GM21367 (cell line): ENCODE data around the gene KMT5B.

Experiments used
- ATAC-seq: cut with Tn5 transposase; IDR thresholded peaks from one replicate; pipeline ENCODE4 v1.9.1; 2021; ENCODE audit not compliant: unreplicated experiment

KMT5B gene

GRCh38 chr11:68216171-68216938 lies 3.3 kb upstream of the KMT5B start:
- no peak for ATAC-seq

DNA sequence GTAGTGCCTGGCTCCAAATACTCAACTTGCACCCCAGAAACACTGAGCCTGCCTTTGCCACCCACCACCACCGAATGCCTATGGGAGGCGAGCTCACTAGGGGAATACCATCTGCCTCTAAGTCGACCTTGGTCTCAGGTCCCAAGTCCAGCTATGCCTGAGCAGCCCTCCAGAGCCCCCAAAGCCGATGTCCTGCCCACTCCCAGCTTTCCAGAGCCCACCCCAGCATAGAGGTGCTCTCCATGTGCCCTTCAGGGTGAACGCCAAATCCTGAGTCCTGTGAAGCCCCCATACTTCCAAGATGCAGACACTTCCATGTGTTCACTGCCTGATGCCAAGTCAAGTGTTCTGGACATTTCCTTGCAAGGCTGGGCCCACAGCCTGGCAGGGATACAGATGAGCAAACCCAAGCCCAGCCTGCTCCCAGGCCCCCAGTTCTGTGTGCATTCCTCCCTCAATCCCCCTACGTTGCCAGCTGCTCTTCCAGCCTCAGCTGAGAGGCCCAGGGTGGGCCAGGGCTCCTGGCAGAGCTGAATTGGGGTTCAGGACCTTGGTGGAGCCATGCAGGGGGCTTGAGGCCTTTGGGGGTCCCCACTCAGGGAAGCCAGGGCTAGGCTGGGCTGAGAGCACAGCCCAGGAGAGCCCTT lies 2.6 kb upstream of the KMT5B start:
- no peak for ATAC-seq

- no peak for ATAC-seq
These were observed 2.0 kb upstream of the KMT5B start for GRCh38 chr11:68215087-68215445.

GRCh38 chr11:68214173-68215086 lies 1.3 kb upstream of the KMT5B start:
- no peak for ATAC-seq

DNA sequence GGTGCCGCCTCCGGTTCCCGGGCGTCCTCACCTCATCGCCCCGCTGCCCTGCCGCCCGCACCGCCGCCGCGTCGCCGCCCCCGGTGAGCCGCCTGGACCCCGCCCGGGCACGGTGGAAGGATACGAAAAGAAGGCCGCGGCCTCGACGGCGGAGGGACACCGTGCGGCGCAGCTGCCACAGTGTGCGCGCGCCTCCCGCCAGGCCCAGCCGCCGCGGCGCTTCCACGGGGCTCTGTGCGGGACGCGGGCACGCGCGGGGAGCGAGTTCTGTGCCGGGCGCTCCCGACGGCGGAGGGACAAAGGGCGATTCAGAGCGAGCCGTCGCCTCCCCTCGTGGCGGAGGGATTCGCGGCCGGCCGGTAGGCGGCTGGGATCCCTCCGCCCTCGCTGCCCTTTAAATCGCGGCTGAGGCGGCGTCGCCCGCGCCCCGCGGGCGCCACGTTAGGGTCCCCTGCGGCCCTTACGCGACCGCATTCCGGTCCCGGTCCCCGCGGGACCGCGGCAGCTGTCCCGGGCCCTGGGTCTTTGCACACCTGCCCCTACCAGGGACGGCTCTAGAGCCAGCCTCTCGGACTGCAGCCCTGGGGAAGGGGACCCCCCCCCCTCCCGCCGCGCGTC lies 568 bp upstream of the KMT5B start:
- no peak for ATAC-seq

DNA sequence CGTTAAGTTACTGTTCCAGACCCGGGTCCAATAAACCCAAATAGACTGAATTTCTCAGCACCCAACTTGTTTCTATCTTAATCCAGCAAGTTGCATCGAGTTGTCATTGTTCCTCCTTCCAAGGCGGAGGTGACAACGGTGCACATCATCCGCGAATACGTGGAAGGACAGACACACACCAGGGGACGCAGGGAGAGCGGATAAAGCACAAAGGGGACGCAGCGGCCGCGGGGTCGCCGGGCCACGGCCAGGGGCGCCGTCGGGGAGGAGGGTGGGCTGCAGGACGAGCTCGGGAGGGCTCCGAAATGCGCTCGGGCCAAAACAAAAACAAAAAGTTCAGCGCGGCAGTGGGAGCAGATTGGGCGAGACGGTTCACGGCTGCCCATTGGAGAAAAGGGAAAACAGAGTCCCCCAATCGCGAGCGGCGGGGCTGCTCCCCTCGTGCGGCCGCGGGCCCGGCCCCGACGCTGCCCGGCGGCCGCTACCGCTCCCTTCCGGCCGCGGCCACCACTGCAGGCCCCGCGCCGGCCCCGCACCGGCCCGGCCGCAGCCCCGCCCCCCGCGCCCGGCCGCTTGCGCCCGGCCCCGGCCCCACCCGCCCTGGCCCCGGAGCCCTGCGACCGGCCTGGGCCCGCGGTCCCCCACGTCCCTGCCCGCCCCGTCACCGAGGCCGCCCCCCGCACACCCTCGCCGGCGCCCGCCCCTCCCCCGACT lies 518 bp downstream of the KMT5B start:
- no peak for ATAC-seq

- no peak for ATAC-seq
These were observed 1.6 kb downstream of the KMT5B start for GRCh38 chr11:68211546-68211945.

DNA sequence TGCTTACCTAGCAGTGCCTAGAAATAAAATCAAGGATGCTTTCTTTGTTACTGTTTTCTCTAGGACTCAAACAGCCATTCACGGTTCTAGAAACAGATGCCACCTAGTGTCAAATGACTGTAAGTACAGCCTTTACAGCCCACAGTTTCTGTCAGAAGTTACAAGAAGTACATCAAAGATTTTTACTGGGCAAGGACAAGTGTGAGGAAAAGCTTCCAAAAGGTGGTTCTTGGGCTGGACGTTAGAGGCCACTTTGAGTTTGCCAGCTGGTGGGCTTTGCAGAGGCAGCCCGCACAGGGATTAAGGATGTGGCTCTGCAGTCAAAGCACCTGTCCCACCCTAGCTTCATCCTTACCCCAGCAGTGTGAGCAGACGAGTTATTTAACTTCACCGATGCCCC lies 6.9 kb downstream of the KMT5B start:
- ATAC-seq = no peak

GRCh38 chr11:68204402-68204801 lies 8.7 kb downstream of the KMT5B start:
- no peak for ATAC-seq

DNA sequence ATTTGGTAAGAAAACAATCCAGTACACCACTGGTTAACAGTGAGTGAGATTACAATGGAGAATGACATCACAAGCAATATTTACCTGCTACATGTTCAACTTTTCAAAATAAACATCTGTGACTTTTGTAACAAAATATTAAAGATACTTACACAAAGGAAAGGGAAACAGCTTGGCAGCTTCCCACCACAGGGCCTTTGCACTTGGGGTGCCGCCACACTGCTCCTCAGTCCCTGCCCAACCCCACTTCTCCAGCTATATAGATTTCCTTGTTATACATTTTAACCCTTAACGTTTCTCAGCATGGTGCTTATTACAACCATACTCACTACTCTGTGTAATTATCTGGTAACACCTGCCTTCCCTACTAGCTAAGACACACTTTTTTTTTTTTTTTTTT lies 10.9 kb downstream of the KMT5B start:
- no peak for ATAC-seq

GRCh38 chr11:68201492-68201891 lies 11.6 kb downstream of the KMT5B start:
- no peak for ATAC-seq

DNA sequence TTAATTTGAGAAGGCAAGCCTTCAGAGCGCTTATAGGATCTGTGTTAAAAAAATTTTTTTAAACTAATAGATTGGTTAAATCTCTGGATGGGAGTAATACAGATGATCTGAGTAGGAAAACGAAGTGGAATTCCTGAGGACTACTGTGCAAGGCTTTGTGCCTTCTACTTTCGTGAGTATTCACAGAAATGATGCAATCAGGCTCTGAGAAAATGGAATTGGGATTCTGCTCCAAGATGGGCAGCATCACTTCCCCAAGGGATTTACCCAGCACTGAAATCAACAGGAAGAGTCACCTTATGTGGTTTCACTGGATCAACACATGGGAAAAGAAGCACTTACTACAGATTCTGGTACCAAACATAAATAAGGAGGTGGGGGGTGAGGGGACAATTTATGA lies 12.5 kb downstream of the KMT5B start:
- no peak for ATAC-seq

DNA sequence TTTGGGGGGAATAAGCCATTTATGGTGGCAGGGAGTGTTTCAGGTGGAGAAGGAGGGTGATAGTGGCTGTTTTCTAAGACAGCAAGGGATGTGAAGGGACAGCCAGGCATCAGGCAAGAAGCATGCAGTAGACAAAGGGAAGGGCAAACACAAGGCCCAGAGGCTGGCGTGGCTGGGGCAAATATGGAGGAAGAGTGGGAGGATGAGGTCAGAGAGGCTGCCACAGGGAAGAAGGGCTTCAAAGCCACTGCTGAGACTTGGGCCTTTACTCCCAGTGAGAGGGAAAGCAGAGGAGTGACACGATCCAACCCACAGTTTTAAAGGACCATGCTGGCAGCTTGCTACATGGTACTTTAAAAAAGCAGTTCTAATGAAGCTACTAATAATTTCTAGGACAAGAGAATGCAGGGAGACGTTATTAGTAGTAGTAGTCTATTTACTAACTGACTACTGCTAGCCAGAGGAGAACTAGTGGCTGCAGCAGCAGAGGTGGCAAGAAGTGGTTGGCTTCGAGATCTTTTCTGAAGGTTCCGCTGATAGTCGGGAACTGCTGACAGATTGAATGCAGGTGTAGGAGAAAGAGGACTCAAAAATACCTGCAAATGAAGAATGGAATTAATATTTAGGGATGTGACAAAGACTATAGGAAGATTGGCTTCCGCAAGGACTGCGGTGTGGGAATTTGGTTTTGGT lies 13.7 kb downstream of the KMT5B start:
- no peak for ATAC-seq

GRCh38 chr11:68196219-68196618 lies 16.9 kb downstream of the KMT5B start:
- no peak for ATAC-seq

GRCh38 chr11:68194675-68195294 lies 18.3 kb downstream of the KMT5B start:
- no peak for ATAC-seq

DNA sequence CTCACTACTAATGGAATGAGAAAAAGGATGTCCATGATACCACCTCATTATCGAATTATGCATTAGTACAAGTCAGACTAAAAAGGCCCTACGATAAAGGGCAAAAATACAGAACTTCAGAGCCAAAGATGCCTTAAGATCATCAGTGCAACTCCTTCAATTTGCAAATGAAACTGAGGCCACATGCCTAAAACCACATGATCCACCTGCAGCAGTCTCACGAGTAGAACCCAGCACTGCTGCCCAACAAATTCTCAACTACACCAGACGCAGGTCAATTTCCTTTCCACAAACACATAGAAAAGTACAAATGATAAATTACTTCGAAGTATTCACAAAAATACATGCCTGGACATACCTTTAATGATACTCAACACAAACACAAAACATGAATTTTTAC lies 20.1 kb downstream of the KMT5B start:
- ATAC-seq = no peak

GRCh38 chr11:68191661-68192579 lies 21.2 kb downstream of the KMT5B start:
- no peak for ATAC-seq

GRCh38 chr11:68189888-68190287 lies 23.2 kb downstream of the KMT5B start:
- ATAC-seq = no peak

- no peak for ATAC-seq
These were observed 24.0 kb downstream of the KMT5B start for GRCh38 chr11:68189082-68189481.
